IMR-90 (cell line): ENCODE data around the gene FLRT1. TPM values are rescaled to one million over a fixed set of nuclear protein-coding genes. Genes with fewer than 3 reads are reported as not detected.

ENCODE experiments used
- ATAC-seq: fragments of 200-7000 bp; cut with Tn5 transposase; 2 replicates; pipeline ENCODE4 v1.9.1; 2020; ENCODE audit warnings: low read depth, mild to moderate bottlenecking, moderate library complexity
- BruUV-seq: library from RNA; stranded (reverse); fragments of 400-500 nt; replicated peaks from 2 replicates; lab custom pipeline; 2021; lab: Mats Ljungman, UMichigan
- CTCF ChIA-PET: fragments of 300-600 bp; formaldehyde crosslinking; extraction: SDS; loops from one replicate; lab custom pipeline; 2021; ENCODE audit warnings: antibody characterized with exemption; lab: Yijun Ruan, JAX
- POLR2A ChIA-PET: fragments of 300-600 bp; sonication (Branson Sonifier 250); formaldehyde crosslinking; loops from one replicate; lab custom pipeline; 2022; ENCODE audit warnings: antibody characterized with exemption; ENCODE audit not compliant: unreplicated experiment; lab: Charles Lee
- DNase-seq: peaks from one replicate; pipeline ENCODE4 v3.0.0; 2013
- H2AFZ ChIP-seq: replicated peaks from 2 replicates; pipeline ENCODE3; 2013; ENCODE audit warnings: low read length, mild to moderate bottlenecking; ENCODE audit not compliant: poor library complexity
- H2AK5ac ChIP-seq: 2 replicates; pipeline ENCODE4 v1.6.1; 2013; ENCODE audit warnings: low read depth, low read length, inconsistent platforms
- H2AK9ac ChIP-seq: replicated peaks from 2 replicates; pipeline ENCODE3; 2013; ENCODE audit warnings: mild to moderate bottlenecking, low read depth, low read length, moderate library complexity; ENCODE audit not compliant: poor library complexity
- H2BK120ac ChIP-seq: 2 replicates; pipeline ENCODE4 v1.6.1; 2013; ENCODE audit warnings: low read depth, low read length, inconsistent platforms
- H2BK15ac ChIP-seq: 3 replicates; pipeline ENCODE4 v1.6.1; 2013; ENCODE audit warnings: low read depth, low read length, inconsistent platforms
- H2BK20ac ChIP-seq: 2 replicates; pipeline ENCODE4 v1.6.1; 2013; ENCODE audit warnings: low read depth, mild to moderate bottlenecking, inconsistent platforms, low read length, moderate library complexity
- H2BK5ac ChIP-seq: 2 replicates; pipeline ENCODE4 v1.6.1; 2013; ENCODE audit warnings: mild to moderate bottlenecking, low read depth, low read length, inconsistent platforms; ENCODE audit not compliant: poor library complexity, severe bottlenecking
- H3K14ac ChIP-seq: replicated peaks from 2 replicates; pipeline ENCODE4 v1.6.1; 2013; ENCODE audit warnings: low read depth, low read length, inconsistent platforms
- H3K18ac ChIP-seq: 2 replicates; pipeline ENCODE4 v1.6.1; 2013; ENCODE audit warnings: low read depth, low read length, control low read depth
- H3K23ac ChIP-seq: 2 replicates; pipeline ENCODE4 v1.6.1; 2013; ENCODE audit warnings: low read depth, low read length, inconsistent platforms
- H3K27ac ChIP-seq: 2 replicates; pipeline ENCODE4 v1.5.1; 2013; ENCODE audit warnings: mild to moderate bottlenecking, control low read depth, low read length; ENCODE audit not compliant: insufficient read depth
- H3K27me3 ChIP-seq: 2 replicates; pipeline ENCODE4 v1.6.1; 2013; ENCODE audit warnings: low read length; ENCODE audit not compliant: control insufficient read depth, insufficient read depth
- H3K36me3 ChIP-seq: 2 replicates; pipeline ENCODE4 v1.6.1; 2013; ENCODE audit warnings: low read length, mixed read lengths; ENCODE audit not compliant: control insufficient read depth, insufficient read depth
- H3K4ac ChIP-seq: 2 replicates; pipeline ENCODE4 v1.6.1; 2013; ENCODE audit warnings: low read depth, low read length, inconsistent platforms
- H3K4me1 ChIP-seq: 2 replicates; pipeline ENCODE4 v1.6.1; 2013; ENCODE audit warnings: low read length, mixed read lengths; ENCODE audit not compliant: control insufficient read depth, insufficient read depth
- H3K4me2 ChIP-seq: 2 replicates; pipeline ENCODE4 v1.6.1; 2013; ENCODE audit warnings: low read depth, mild to moderate bottlenecking, control low read depth, low read length, moderate library complexity
- H3K4me3 ChIP-seq: 2 replicates; pipeline ENCODE4 v1.5.1; 2013; ENCODE audit warnings: low read depth, mild to moderate bottlenecking, control low read depth, low read length, moderate library complexity; ENCODE audit not compliant: insufficient read depth
- H3K56ac ChIP-seq: 2 replicates; pipeline ENCODE4 v1.6.1; 2013; ENCODE audit warnings: low read length, inconsistent platforms; ENCODE audit not compliant: insufficient read depth; ENCODE audit errors: extremely low read depth
- H3K79me1 ChIP-seq, 2 experiments: 2 replicates each; pipeline ENCODE4 v1.6.1; 2013; ENCODE audit warnings: low read length in 2 of 2, inconsistent platforms in 1 of 2, low read depth in 1 of 2
- H3K9ac ChIP-seq: 2 replicates; pipeline ENCODE4 v1.6.1; 2013; ENCODE audit warnings: low read depth, low read length, control low read depth
- H3K9me1 ChIP-seq: 2 replicates; pipeline ENCODE4 v1.6.1; 2013; ENCODE audit warnings: low read length, inconsistent platforms; ENCODE audit not compliant: insufficient read depth
- H3K9me3 ChIP-seq: 2 replicates; pipeline ENCODE4 v1.6.1; 2013; ENCODE audit warnings: low read length; ENCODE audit not compliant: control insufficient read depth, insufficient read depth
- H4K20me1 ChIP-seq: 2 replicates; pipeline ENCODE4 v1.6.1; 2013; ENCODE audit warnings: low read length, inconsistent platforms; ENCODE audit not compliant: insufficient read depth
- H4K5ac ChIP-seq: 2 replicates; pipeline ENCODE4 v1.6.1; 2013; ENCODE audit warnings: mild to moderate bottlenecking, low read depth, low read length, control low read depth
- H4K8ac ChIP-seq, 2 experiments: 2 replicates each; pipeline ENCODE4 v1.6.1; 2013; ENCODE audit warnings: low read depth in 2 of 2, low read length in 2 of 2, control low read depth in 1 of 2, inconsistent platforms in 1 of 2
- H4K91ac ChIP-seq: 2 replicates; pipeline ENCODE4 v1.6.1; 2013; ENCODE audit warnings: low read depth, low read length, inconsistent platforms; ENCODE audit not compliant: insufficient read depth
- BHLHE40 ChIP-seq: fragments of 150-350 bp; IDR thresholded peaks from 2 replicates; pipeline ENCODE4 v1.6.1; 2016; ENCODE audit warnings: mild to moderate bottlenecking, low read depth, low read length
- CEBPB ChIP-seq: IDR thresholded peaks from 2 replicates; pipeline ENCODE4 v1.6.1; 2012; ENCODE audit warnings: low read depth, low read length, improper control_type of control experiment
- CHD1 ChIP-seq: IDR thresholded peaks from 2 replicates; pipeline ENCODE4 v1.6.1; 2012; ENCODE audit warnings: low read depth, low read length, improper control_type of control experiment
- CTCF ChIP-seq: conservative IDR thresholded peaks from 2 replicates; pipeline ENCODE4 v1.5.1; 2012; ENCODE audit warnings: mild to moderate bottlenecking, low read depth, low read length, improper control_type of control experiment
- ELK1 ChIP-seq: fragments of 150-350 bp; IDR thresholded peaks from 2 replicates; pipeline ENCODE4 v1.6.1; 2016; ENCODE audit warnings: low read depth, mild to moderate bottlenecking, low read length, moderate library complexity, borderline replicate concordance
- FOS ChIP-seq: fragments of 150-350 bp; IDR thresholded peaks from 2 replicates; pipeline ENCODE4 v1.6.1; 2016; ENCODE audit warnings: low read depth, low read length
- MAFK ChIP-seq: IDR thresholded peaks from 2 replicates; pipeline ENCODE4 v1.6.1; 2012; ENCODE audit warnings: low read depth, low read length, improper control_type of control experiment
- MAZ ChIP-seq: IDR thresholded peaks from 2 replicates; pipeline ENCODE4 v1.6.1; 2012; ENCODE audit warnings: low read depth, mild to moderate bottlenecking, low read length, improper control_type of control experiment, moderate library complexity, borderline replicate concordance
- MXI1 ChIP-seq: IDR thresholded peaks from 2 replicates; pipeline ENCODE4 v1.6.1; 2012; ENCODE audit warnings: low read depth, mild to moderate bottlenecking, low read length, moderate library complexity, borderline replicate concordance
- NFE2L2 ChIP-seq: fragments of 150-350 bp; IDR thresholded peaks from 2 replicates; pipeline ENCODE4 v1.6.1; 2016; ENCODE audit warnings: low read depth, mild to moderate bottlenecking, low read length
- POLR2A ChIP-seq: IDR thresholded peaks from 2 replicates; pipeline ENCODE4 v1.6.1; 2012; ENCODE audit warnings: mild to moderate bottlenecking, low read depth, low read length
- RAD21 ChIP-seq: IDR thresholded peaks from 2 replicates; pipeline ENCODE4 v1.6.1; 2012; ENCODE audit warnings: low read length, improper control_type of control experiment
- RCOR1 ChIP-seq: IDR thresholded peaks from 2 replicates; pipeline ENCODE4 v1.6.1; 2012; ENCODE audit warnings: mild to moderate bottlenecking, low read length, improper control_type of control experiment; ENCODE audit not compliant: insufficient replicate concordance
- RFX5 ChIP-seq: IDR thresholded peaks from 2 replicates; pipeline ENCODE4 v1.8.0; 2012; ENCODE audit warnings: low read depth, mild to moderate bottlenecking, low read length, moderate library complexity
- SMC3 ChIP-seq: fragments of 150-350 bp; IDR thresholded peaks from 2 replicates; pipeline ENCODE4 v1.6.1; 2016; ENCODE audit warnings: low read depth, mild to moderate bottlenecking, antibody characterized with exemption, low read length, moderate library complexity
- USF2 ChIP-seq: fragments of 150-350 bp; IDR thresholded peaks from 2 replicates; pipeline ENCODE4 v1.6.1; 2017; ENCODE audit warnings: mild to moderate bottlenecking, antibody characterized with exemption, low read length, low read depth
- WGBS, 2 experiments: methylation state at CpG; one replicate each; pipeline versions ENCODE4 v1.1.5 to v1.1.7; 2013; ENCODE audit warnings: missing lambda C conversion rate in 2 of 2; ENCODE audit not compliant: insufficient read length in 1 of 2; ENCODE audit errors: extremely low coverage in 2 of 2; 5-methylcytosine and 5-hydroxymethylcytosine counted together
- dilution Hi-C: fragments of 300-500 bp; cut with HindIII; formaldehyde crosslinking; loops from one replicate; pipeline ENCODE4 v1.14.3; 2018; ENCODE audit warnings: low sequenced_read_pairs; ENCODE audit not compliant: unreplicated experiment
- in situ Hi-C: fragments of 300-500 bp; cut with MboI; formaldehyde crosslinking; loops from 3 replicates; pipeline ENCODE4 v1.14.3; 2019; ENCODE audit warnings: low sequenced_read_pairs, inconsistent platforms, mixed read lengths
- intact Hi-C: fragments of 100-400 bp; cut with micrococcal nuclease; formaldehyde crosslinking; loops from 2 replicates; pipeline ENCODE4 v1.10.0; 2022
- polyA plus RNA-seq, 3 experiments: library from polyadenylated mRNA; depleted of rRNA; stranded (reverse); fragments of >200 nt; gene quantifications; 2 replicates each; pipeline ENCODE4 v1.2.3, GENCODE V29; 2012; ENCODE audit warnings: low replicate concordance in 1 of 3
- total RNA-seq: library from RNA; depleted of rRNA; stranded (reverse); fragments of >200 nt; gene quantifications from 2 replicates; pipeline ENCODE4 v1.2.3, GENCODE V29; 2012

The FLRT1 gene
- total and polyA plus RNA-seq, 2 of the 4 experiments (the other 2 are of a cell fraction): under 0.01 to 0.07 TPM

GRCh38 chr11:64015510-64015909, 20.2 kb upstream of the FLRT1 start:
- Histone ChIP-seq H3K4me3 (no peak overlapping the region), H3K56ac (no peak overlapping the region), H3K4me2 (no peak overlapping the region), H3K9me3 (no peaks in the 10 kb centered on the region), H2AK5ac (no peak overlapping the region), H2AFZ (no peak overlapping the region), H3K9me1 (no peaks in the 10 kb centered on the region), H3K36me3 (no peaks in the 10 kb centered on the region), H3K23ac (no peak overlapping the region), H3K27me3 (peaks cover 8% of the 10 kb centered on the region; the same call in 1 of the 2 replicates), H2BK15ac (no peak overlapping the region), H2BK120ac (no peak overlapping the region), H3K9ac (no peak overlapping the region), H3K27ac (no peak overlapping the region), H4K8ac (no peak overlapping the region), H4K20me1 (0 out of 2 replicates have a peak, but pooled peaks cover 8% of the 10 kb centered on the region), H3K79me1 (no peaks in the 10 kb centered on the region), H3K18ac (no peak overlapping the region), H3K4ac (no peak overlapping the region), H3K4me1 (no peaks in the 10 kb centered on the region), H2BK5ac (no peak overlapping the region), H4K91ac (no peak overlapping the region), H2BK20ac (no peak overlapping the region), H3K14ac (no peak overlapping the region), H4K5ac (no peak overlapping the region), H2AK9ac (peak overlapping the region; percentile 28)
- no peak for TF ChIP-seq FOS
- no peak for TF ChIP-seq MXI1
- no peak for TF ChIP-seq ELK1
- no peak for TF ChIP-seq RFX5
- no peak for TF ChIP-seq MAZ
- no peak for TF ChIP-seq SMC3
- no peak for TF ChIP-seq MAFK
- TF ChIP-seq POLR2A: no peak
- no peak for TF ChIP-seq RCOR1
- TF ChIP-seq BHLHE40: no peak
- no peak for TF ChIP-seq CEBPB
- no peak for TF ChIP-seq USF2
- no peak for TF ChIP-seq CTCF
- TF ChIP-seq NFE2L2: no peak
- no peak for TF ChIP-seq CHD1
- TF ChIP-seq RAD21: no peak
- no TSS peak for BruUV-seq
- ChIA-PET CTCF (interaction anchor here (1.0 kb wide), 1 partner anchor 107 kb away, joined by 3 read pairs; no protein-coding TSS in a partner anchor), POLR2A (no interaction called here)
- no peak for DNase-seq
- no peak for ATAC-seq
- intact Hi-C loops: no loop called here
- dilution Hi-C loops: no loop called here
- 64% methylated on average over 5 of the region's 20 CpGs; no CpG with 5 or more reads in 1 of the 2 experiments for WGBS, 2 experiments
- in situ Hi-C loops: no loop called here
